Measurements from ENCODE around the gene MDH1B. TPM values are rescaled to one million over a fixed set of nuclear protein-coding genes. Genes with fewer than 3 reads are reported as not detected.
A peak's percentile ranks its signal among the peaks of the same experiment; 100 is the strongest.

MDH1B gene
- total RNA-seq, 4 donors from 2014 or later = 0.26 to 2.3 (median 1.5) TPM

DNA sequence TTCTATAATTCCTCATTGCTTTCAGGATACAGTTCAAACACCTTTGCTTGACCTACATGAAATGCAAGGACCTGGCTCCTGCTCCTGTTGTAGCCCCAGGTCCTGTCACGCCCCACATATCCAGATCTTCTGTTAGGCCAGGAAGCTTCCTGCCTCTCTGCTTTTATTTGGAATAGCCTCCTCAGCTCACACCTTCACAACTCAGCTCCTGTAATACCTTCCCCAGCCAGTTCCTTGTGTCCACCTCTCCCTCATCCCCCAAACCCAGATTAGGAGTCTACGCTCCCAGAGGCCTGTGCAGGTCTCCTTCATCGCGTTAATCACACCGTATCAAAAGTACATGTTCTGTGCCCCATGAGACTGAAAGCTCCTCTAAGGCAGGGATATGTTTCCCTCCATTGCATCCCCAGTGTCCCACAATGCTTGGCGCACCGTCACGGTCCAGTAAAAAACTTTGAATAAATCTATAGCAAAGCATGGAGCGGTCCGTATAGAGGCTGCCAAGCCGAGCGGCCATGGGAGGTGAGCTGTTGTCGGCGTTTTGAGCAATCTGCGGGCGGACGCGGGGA is 371 bp downstream of the MDH1B start:
- no peak for TF ChIP-seq POLR2AphosphoS5 (IDR thresholded peaks at IDR 0.05)
- no peak for TF ChIP-seq EP300 (IDR thresholded peaks at IDR 0.05)
- TF ChIP-seq, protein P1, sequence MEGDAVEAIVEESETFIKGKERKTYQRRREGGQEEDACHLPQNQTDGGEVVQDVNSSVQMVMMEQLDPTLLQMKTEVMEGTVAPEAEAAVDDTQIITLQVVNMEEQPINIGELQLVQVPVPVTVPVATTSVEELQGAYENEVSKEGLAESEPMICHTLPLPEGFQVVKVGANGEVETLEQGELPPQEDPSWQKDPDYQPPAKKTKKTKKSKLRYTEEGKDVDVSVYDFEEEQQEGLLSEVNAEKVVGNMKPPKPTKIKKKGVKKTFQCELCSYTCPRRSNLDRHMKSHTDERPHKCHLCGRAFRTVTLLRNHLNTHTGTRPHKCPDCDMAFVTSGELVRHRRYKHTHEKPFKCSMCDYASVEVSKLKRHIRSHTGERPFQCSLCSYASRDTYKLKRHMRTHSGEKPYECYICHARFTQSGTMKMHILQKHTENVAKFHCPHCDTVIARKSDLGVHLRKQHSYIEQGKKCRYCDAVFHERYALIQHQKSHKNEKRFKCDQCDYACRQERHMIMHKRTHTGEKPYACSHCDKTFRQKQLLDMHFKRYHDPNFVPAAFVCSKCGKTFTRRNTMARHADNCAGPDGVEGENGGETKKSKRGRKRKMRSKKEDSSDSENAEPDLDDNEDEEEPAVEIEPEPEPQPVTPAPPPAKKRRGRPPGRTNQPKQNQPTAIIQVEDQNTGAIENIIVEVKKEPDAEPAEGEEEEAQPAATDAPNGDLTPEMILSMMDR (IDR thresholded peaks at IDR 0.05) = no peak
- TF ChIP-seq POLR2A (IDR thresholded peaks at IDR 0.05) = no peak
- WGBS = 10% methylated on average over 18 of the region's 18 CpGs
- DNase-seq (ENCODE audit: low spot score in 2 of 2) = no peak

DNA sequence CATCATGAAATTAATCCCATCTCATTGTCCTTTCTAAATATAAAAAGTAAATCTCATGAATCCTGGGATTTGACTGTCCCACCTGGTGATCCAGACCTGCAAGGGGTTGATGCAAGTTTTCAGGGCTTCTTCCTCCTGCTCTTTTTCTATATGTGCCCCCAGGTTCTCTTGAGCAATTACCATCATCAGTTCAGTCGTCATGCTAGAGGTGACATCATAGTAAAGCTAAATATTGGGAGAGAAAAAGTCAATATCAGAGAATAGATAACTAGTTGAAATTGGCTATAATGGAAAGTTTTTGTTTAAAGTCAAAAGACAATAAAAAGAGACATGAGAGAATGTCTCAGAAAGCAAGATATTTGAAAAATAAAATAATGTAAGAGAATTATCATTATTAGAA is 8.3 kb downstream of the MDH1B start:
- no peaks in the 10 kb centered on the region for H3K9me3 ChIP-seq
- no peak for DNase-seq (ENCODE audit: low spot score in 2 of 2)
- H3K27me3 ChIP-seq = no peaks in the 10 kb centered on the region
- 40% methylated on average over 1 of the region's 1 CpG for WGBS
- TF ChIP-seq POLR2AphosphoS5 (IDR thresholded peaks at IDR 0.05) = no peak
- H3K27ac ChIP-seq = no peak overlapping the region
- no peaks in the 10 kb centered on the region for H3K4me1 ChIP-seq
- H3K4me3 ChIP-seq = no peak overlapping the region
- H3K36me3 ChIP-seq = no peaks in the 10 kb centered on the region

More for the DNA sequence above, 371 bp downstream of the MDH1B start:
- Histone ChIP-seq H3K27me3 (no peaks in the 10 kb centered on the region), H3K36me3 (no peaks in the 10 kb centered on the region), H3K27ac (peak overlapping the region; percentile 93), H3K4me3 (peak overlapping the region; percentile 90), H3K4me1 (peaks cover 31% of the 10 kb centered on the region), H3K9me3 (no peaks in the 10 kb centered on the region)

DNA sequence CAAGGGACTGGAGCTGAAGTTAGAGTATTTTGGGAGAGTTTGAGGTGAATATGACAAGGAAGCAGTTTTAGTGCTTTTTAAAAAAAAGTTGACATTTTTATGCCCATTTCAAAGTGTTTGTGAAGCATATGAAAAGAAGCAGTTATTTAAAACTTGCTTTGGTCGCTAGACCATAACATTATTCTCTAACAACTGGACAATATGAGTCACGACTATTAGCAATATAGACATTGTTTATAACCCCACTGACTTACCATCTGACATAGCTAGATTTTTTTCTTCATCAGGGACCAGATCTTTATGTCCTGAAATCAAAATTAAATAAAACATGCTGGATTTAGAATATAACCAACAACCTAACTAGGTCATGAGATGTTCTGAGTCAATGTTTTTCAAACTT is 24.3 kb downstream of the MDH1B start:
- no peaks in the 10 kb centered on the region for H3K36me3 ChIP-seq
- no peak overlapping the region for H3K4me3 ChIP-seq
- DNase-seq (ENCODE audit: low spot score in 2 of 2) = no peak
- no peaks in the 10 kb centered on the region for H3K4me1 ChIP-seq
- H3K27me3 ChIP-seq = no peaks in the 10 kb centered on the region
- no peaks in the 10 kb centered on the region for H3K9me3 ChIP-seq
- no peak for TF ChIP-seq POLR2AphosphoS5 (IDR thresholded peaks at IDR 0.05)
- TF ChIP-seq POLR2A (IDR thresholded peaks at IDR 0.05) = no peak
- TF ChIP-seq, protein P1 (IDR thresholded peaks at IDR 0.05) = no peak
- TF ChIP-seq EP300 (IDR thresholded peaks at IDR 0.05) = no peak
- H3K27ac ChIP-seq = no peak overlapping the region
- 63% methylated on average over 2 of the region's 2 CpGs for WGBS

DNA sequence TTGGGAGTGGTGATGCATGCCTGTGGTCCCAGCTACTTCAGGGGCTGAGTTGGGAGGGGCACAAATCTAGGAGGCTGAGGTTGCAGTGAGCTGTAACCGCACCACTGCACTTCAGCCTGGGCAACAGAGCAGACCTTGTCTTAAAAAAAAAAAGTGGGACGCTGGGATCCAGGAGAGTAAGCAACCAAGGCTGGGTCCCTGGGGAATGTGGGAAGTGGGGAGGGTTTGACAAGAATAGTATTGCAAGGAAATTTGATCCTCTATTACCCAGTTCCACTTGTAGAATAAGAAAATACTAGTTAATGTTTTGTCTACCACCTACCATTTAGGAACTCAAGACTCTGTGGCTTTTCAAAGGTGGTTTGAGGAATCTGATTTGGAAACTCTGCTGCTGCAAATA is 25.9 kb downstream of the MDH1B start:
- Histone ChIP-seq H3K27ac (no peak overlapping the region), H3K27me3 (no peaks in the 10 kb centered on the region), H3K36me3 (no peaks in the 10 kb centered on the region), H3K9me3 (no peaks in the 10 kb centered on the region), H3K4me1 (no peaks in the 10 kb centered on the region), H3K4me3 (no peak overlapping the region)
- no peak for TF ChIP-seq POLR2AphosphoS5 (IDR thresholded peaks at IDR 0.05)
- TF ChIP-seq, protein P1 (IDR thresholded peaks at IDR 0.05) = no peak
- no peak for TF ChIP-seq POLR2A (IDR thresholded peaks at IDR 0.05)
- TF ChIP-seq EP300 (IDR thresholded peaks at IDR 0.05) = no peak
- WGBS = 75% methylated on average over 2 of the region's 2 CpGs
- DNase-seq (ENCODE audit: low spot score in 2 of 2) = no peak

DNA sequence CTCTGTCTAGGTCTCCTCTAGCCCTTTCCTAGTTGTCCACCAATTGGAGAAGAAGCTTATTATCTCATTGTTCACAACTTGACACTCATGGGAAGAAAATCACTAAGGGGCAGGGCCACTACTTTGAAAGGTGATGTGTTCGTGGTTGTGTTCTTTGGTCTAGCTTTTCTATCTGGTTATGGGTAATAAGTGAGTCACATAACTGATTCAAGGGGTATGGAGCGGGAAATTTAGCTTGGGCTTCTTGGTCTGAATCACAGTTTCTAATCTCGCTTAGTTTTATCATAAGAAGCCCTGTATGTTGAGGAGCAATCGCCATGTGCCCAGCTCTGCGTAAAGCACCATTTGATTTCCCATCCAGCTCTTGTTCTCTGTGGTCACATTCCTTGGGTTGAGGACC is 28.2 kb downstream of the MDH1B start:
- Histone ChIP-seq H3K27me3 (no peaks in the 10 kb centered on the region), H3K9me3 (no peaks in the 10 kb centered on the region), H3K27ac (no peak overlapping the region), H3K4me3 (no peak overlapping the region), H3K36me3 (no peaks in the 10 kb centered on the region), H3K4me1 (no peaks in the 10 kb centered on the region)
- 92% methylated on average over 5 of the region's 5 CpGs for WGBS
- DNase-seq (ENCODE audit: low spot score in 2 of 2) = no peak
- TF ChIP-seq POLR2AphosphoS5 (IDR thresholded peaks at IDR 0.05) = no peak
- no peak for TF ChIP-seq POLR2A (IDR thresholded peaks at IDR 0.05)
- TF ChIP-seq, protein P1 (IDR thresholded peaks at IDR 0.05) = no peak
- no peak for TF ChIP-seq EP300 (IDR thresholded peaks at IDR 0.05)

DNA sequence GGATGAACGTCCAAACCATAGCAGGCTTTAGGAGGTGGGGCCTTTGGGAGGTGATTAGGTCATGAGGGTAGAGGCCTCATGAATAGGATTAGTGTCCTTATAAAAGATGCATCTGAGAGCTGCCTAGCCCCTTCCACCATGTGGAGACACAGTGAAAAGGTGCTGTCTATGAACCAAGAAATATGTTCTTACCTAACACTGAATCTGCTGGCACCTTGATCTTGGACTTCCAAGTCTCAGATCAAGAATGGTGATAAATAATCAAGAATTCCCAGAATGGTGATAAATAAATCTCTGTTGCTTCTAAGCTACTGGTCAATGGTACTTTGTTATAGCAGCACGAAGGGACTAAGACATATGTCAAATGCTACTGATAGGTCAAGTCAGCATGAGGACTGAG is 31.8 kb downstream of the MDH1B start:
- TF ChIP-seq, protein P1 (IDR thresholded peaks at IDR 0.05) = no peak
- TF ChIP-seq POLR2A (IDR thresholded peaks at IDR 0.05) (no peak), POLR2AphosphoS5 (IDR thresholded peaks at IDR 0.05) (no peak), EP300 (IDR thresholded peaks at IDR 0.05) (no peak)
- 84% methylated on average over 2 of the region's 2 CpGs for WGBS
- H3K4me1 ChIP-seq = no peaks in the 10 kb centered on the region

More for the DNA sequence above, 31.8 kb downstream of the MDH1B start:
- no peak for DNase-seq (ENCODE audit: low spot score in 2 of 2)
- Histone ChIP-seq H3K9me3 (peaks cover 6% of the 10 kb centered on the region), H3K27ac (no peak overlapping the region), H3K27me3 (peaks cover 3% of the 10 kb centered on the region), H3K4me3 (no peak overlapping the region), H3K36me3 (no peaks in the 10 kb centered on the region)

Data from suprapubic skin (tissue), 4 donors.